HFFc6 (cell line): Measurements from ENCODE around the gene LMTK3. TPM values are rescaled to one million over a fixed set of nuclear protein-coding genes. Genes with fewer than 3 reads are reported as not detected.

Source experiments
- DNase-seq: peaks from one replicate; pipeline ENCODE4 v3.0.0-alpha.2; 2018
- H3K27ac Mint-ChIP-seq: 2 replicates; pipeline ENCODE4 v1.8.0; 2020; ENCODE audit warnings: mild to moderate bottlenecking, mixed read lengths
- H3K27me3 Mint-ChIP-seq: 2 replicates; pipeline ENCODE4 v1.8.0; 2021; ENCODE audit warnings: mild to moderate bottlenecking, moderate library complexity, mixed read lengths; ENCODE audit not compliant: insufficient read depth
- H3K36me3 Mint-ChIP-seq: 2 replicates; pipeline ENCODE4 v1.8.0; 2021; ENCODE audit warnings: low read depth, mixed read lengths
- H3K4me1 Mint-ChIP-seq: 2 replicates; pipeline ENCODE4 v1.8.0; 2020; ENCODE audit warnings: low read depth, mixed read lengths
- H3K4me3 Mint-ChIP-seq: 2 replicates; pipeline ENCODE4 v1.8.0; 2020; ENCODE audit warnings: mild to moderate bottlenecking, moderate library complexity, mixed read lengths
- H3K9me3 Mint-ChIP-seq: 2 replicates; pipeline ENCODE4 v1.8.0; 2020; ENCODE audit warnings: mild to moderate bottlenecking, mixed read lengths
- total RNA-seq, 6 experiments: library from RNA; stranded (reverse); fragmentation: NEBNext Ultra II Directional; extraction: Animal tissue kit (Norgen Biotek cat#: 25700); gene quantifications; 2 replicates in 1 of 6; 3 replicates in 5 of 6; pipeline ENCODE4 v1.2.3, GENCODE V29; 2021
- TF ChIP-seq, protein P1 (sequence below): fragments of 200-600 bp; sonication (generic); IDR thresholded peaks from 2 replicates; pipeline ENCODE4 v1.5.0; 2021; ENCODE audit warnings: antibody characterized with exemption, mild to moderate bottlenecking

LMTK3 gene
- total RNA-seq, 6 experiments from 2014 or later, result 0.21 to 0.88 (median 0.60) TPM

DNA sequence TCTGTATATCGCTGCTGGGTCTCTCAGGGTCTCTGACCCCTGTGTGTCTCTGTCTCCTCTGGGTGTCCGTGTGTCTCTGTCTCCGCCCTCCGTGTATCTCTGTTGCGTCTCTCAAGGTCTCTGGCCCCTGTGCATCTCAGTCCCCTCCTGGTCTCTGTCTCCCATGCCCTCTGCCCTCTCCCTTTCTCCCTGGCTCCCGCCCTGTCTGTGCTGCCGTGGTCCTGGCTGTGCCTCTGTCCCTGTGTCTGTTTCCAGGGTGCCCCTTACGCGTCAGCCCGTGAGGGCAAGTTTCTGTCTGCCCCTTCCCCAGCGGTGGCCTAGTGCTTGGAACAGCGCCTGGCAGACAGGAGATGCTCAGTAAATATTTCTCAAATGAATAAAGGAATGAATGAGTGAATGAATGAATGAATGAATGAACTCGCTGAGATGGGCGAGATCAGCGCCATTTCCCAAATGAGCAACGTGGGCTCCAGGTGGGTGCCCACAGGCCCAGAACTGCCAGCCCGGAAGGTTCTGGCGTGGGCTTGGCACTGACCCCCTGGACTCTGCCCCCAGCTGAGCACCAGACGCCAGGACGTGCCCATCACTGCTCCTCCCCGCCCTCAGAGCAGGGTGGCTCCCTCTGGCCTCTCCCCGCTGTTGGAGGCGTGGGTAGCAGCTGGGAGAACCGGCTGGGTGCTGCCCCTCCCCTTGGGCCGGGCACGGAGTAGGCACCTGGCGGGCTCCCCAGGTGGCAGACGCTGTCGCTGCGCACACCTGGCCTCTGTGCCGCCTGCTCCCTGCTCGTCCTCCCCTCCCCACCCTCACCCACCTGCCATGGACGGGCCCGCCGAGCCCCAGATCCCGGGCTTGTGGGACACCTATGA, 40.0 kb upstream of the LMTK3 start, which contains the start of gene SULT2B1:
SULT2B1 (plus strand) TSS at position 736 of the 866 bp plus-strand sequence; CDS start at position 817, 81 bp downstream.
- Mint-ChIP-seq H3K36me3 (no peaks in the 10 kb centered on the region), H3K4me1 (peaks cover 31% of the 10 kb centered on the region), H3K27ac (no peak within 1 kb of the TSS), H3K4me3 (no peak within 1 kb of the TSS; the same call in 1 of the 2 replicates), H3K27me3 (peaks cover 5% of the 10 kb centered on the region), H3K9me3 (no peaks in the 10 kb centered on the region)
- no peak for DNase-seq
- TF ChIP-seq, protein P1, sequence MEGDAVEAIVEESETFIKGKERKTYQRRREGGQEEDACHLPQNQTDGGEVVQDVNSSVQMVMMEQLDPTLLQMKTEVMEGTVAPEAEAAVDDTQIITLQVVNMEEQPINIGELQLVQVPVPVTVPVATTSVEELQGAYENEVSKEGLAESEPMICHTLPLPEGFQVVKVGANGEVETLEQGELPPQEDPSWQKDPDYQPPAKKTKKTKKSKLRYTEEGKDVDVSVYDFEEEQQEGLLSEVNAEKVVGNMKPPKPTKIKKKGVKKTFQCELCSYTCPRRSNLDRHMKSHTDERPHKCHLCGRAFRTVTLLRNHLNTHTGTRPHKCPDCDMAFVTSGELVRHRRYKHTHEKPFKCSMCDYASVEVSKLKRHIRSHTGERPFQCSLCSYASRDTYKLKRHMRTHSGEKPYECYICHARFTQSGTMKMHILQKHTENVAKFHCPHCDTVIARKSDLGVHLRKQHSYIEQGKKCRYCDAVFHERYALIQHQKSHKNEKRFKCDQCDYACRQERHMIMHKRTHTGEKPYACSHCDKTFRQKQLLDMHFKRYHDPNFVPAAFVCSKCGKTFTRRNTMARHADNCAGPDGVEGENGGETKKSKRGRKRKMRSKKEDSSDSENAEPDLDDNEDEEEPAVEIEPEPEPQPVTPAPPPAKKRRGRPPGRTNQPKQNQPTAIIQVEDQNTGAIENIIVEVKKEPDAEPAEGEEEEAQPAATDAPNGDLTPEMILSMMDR, result no peak

DNA sequence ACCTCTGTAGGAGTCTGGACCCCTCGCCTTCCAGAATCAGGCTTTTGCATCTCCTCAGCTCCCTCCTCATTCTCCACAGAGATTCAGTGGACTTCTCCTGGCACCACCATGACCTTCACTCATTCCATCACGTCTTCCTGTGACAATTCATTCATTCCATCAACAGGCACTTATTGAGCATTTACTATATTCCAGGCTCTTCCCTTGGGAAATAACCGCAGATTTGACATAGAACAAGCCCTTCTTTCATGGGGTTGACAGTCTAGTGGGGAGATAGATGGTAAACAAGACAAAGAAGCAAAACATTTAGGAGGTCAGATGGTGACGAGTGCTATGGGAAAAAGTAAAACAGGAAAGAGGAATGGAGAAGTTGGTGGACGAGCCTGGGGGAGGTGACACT, 37.7 kb upstream of the LMTK3 start:
- TF ChIP-seq, protein P1, result no peak
- Mint-ChIP-seq H3K36me3 (no peaks in the 10 kb centered on the region), H3K4me1 (peaks cover 16% of the 10 kb centered on the region), H3K4me3 (no peak overlapping the region), H3K9me3 (no peaks in the 10 kb centered on the region), H3K27ac (no peak overlapping the region), H3K27me3 (peaks cover 7% of the 10 kb centered on the region)
- no peak for DNase-seq

DNA sequence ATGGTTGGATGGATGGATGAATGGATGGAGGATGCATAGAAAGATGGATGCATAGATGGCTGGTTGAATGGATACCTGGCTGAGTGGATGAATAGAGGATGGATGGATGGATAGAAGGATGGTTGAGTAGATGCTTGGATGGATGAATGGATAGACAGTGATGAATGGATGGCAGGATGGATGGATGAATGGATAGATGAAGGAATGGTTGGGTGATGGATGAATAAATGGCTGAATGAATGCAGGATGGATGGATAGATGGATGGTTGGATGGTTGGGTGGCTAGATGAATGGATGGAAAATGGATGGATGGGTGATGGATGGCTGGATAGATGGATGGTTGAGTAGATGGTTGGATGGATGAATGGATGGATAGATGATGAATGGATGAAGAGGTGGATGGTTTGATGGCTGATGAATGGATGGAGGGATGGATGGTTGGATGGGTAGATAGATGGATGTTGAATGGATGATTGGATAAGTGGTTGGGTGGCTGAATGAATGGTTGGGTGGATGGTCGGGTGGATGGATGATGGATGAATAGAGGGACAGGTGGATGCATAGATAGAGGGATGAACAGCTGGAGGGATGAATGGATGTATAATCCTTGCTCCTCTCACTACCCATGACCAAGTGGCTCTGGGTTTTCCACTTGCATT, 36.7 kb upstream of the LMTK3 start:
- H3K4me1 Mint-ChIP-seq, result peaks cover 9% of the 10 kb centered on the region
- no peak overlapping the region for H3K27ac Mint-ChIP-seq
- H3K4me3 Mint-ChIP-seq, result no peak overlapping the region
- peaks cover 7% of the 10 kb centered on the region for H3K27me3 Mint-ChIP-seq
- H3K36me3 Mint-ChIP-seq, result no peaks in the 10 kb centered on the region
- TF ChIP-seq, protein P1, result no peak
- no peak for DNase-seq
- no peaks in the 10 kb centered on the region for H3K9me3 Mint-ChIP-seq

DNA sequence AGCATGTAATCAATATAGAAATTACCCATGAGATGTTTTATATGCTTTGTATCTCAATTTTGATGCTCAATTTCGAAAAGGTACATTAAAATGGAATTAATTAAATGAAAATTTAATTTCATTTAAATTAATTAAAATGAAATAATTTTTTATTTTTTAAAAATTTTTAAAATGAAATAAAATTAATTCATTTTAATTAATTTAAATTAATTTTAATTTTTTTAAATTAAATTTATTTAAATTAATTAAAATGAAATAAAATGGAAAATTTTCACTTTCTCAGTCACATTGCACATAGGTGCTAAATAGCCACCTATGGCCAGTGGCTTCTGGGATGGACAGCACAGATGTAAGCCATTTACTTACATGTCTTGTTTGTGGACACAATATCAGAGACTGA, 36.1 kb upstream of the LMTK3 start:
- H3K27me3 Mint-ChIP-seq, result peaks cover 7% of the 10 kb centered on the region
- no peak for DNase-seq
- no peaks in the 10 kb centered on the region for H3K36me3 Mint-ChIP-seq
- H3K4me3 Mint-ChIP-seq, result no peak overlapping the region
- TF ChIP-seq, protein P1, result no peak
- H3K4me1 Mint-ChIP-seq, result peaks cover 11% of the 10 kb centered on the region
- H3K9me3 Mint-ChIP-seq, result no peaks in the 10 kb centered on the region
- no peak overlapping the region for H3K27ac Mint-ChIP-seq

DNA sequence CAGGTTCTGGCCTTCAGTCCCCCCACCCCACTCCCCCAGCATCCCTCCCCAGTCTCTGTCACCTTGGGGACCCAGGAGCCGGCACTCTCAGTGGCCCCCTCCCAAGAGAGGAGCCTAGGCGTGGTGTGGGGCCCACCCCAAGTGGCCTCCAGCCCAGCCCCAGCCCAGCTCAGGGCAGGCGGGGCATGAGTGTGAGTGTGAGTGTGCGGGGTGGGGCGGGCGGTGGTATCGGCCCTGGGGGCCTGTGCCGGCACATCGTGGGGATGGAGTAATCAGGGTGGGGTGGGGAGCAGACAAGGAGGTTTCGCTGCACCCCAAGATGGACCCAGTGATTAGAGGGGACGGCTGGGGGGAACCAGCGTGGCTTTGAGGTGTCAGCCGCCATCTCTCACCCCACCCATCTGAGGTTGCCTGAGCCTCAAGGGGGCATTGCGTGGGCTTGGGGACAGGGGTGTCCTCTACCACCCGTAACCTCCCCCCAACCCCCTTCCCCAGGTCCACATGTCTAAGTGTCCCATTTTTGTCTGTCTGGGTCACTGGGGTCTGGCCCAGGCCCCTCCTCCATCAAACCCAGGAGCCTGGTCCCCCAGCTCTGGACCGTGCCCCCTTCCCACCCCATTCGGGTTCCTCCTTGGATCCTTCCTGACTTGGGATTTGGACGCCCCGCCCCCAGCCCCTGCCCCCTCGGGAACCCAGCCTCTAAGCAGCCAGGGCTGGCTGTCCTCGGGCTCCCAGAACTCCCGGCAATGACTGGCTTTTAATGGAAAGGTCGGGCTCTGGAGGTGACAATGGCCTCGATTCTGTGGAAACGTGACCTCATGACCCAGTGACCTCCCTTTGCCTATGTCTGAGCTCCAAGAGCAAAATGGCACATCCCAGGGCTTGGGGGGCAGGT, 33.5 kb upstream of the LMTK3 start:
- Mint-ChIP-seq H3K4me3 (no peak overlapping the region), H3K27ac (no peak overlapping the region), H3K4me1 (peaks cover 11% of the 10 kb centered on the region), H3K9me3 (no peaks in the 10 kb centered on the region), H3K36me3 (no peaks in the 10 kb centered on the region), H3K27me3 (peaks cover 2% of the 10 kb centered on the region)
- TF ChIP-seq, protein P1, result no peak
- DNase-seq, result no peak
